LNCaP clone FGC (cell line): ENCODE measurements around the gene RXFP3.

Experiments
- DNase-seq: peaks from one replicate; pipeline ENCODE4 v3.0.0-alpha.2; 2011; ENCODE audit warnings: low read depth
- H3K4me3 ChIP-seq: 2 replicates; pipeline ENCODE4 v1.5.1; 2011; ENCODE audit warnings: mild to moderate bottlenecking, low read depth, low read length, control low read depth
- TF ChIP-seq, protein P1 (sequence below): IDR thresholded peaks from 2 replicates; pipeline ENCODE4 v1.5.1; 2012; ENCODE audit warnings: mild to moderate bottlenecking; ENCODE audit not compliant: control insufficient read depth, insufficient read depth; ENCODE audit errors: extremely low read depth

RXFP3 gene

DNA sequence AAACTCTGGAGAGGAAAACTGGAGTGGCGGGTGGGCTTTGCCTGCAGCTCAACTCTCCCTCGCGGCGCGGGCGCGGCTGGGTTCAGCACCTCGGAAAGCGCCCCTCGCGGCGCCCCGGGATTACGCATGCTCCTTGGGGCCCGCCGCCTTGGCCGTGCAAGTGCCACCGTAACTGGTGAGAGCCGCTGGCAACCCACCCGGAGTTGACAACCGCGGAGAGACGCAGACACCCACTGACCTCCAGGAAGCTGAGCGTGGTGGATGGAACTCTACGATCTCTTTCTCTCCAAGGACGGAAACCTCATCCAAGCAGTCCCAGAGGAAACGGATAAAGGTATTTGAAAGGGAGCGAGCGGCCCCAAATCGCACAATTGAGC lies 194 bp upstream of the RXFP3 start:
- TF ChIP-seq, protein P1, sequence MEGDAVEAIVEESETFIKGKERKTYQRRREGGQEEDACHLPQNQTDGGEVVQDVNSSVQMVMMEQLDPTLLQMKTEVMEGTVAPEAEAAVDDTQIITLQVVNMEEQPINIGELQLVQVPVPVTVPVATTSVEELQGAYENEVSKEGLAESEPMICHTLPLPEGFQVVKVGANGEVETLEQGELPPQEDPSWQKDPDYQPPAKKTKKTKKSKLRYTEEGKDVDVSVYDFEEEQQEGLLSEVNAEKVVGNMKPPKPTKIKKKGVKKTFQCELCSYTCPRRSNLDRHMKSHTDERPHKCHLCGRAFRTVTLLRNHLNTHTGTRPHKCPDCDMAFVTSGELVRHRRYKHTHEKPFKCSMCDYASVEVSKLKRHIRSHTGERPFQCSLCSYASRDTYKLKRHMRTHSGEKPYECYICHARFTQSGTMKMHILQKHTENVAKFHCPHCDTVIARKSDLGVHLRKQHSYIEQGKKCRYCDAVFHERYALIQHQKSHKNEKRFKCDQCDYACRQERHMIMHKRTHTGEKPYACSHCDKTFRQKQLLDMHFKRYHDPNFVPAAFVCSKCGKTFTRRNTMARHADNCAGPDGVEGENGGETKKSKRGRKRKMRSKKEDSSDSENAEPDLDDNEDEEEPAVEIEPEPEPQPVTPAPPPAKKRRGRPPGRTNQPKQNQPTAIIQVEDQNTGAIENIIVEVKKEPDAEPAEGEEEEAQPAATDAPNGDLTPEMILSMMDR: no peak
- peak; percentile 19 for DNase-seq
- H3K4me3 ChIP-seq: peak overlapping the region; percentile 42

DNA sequence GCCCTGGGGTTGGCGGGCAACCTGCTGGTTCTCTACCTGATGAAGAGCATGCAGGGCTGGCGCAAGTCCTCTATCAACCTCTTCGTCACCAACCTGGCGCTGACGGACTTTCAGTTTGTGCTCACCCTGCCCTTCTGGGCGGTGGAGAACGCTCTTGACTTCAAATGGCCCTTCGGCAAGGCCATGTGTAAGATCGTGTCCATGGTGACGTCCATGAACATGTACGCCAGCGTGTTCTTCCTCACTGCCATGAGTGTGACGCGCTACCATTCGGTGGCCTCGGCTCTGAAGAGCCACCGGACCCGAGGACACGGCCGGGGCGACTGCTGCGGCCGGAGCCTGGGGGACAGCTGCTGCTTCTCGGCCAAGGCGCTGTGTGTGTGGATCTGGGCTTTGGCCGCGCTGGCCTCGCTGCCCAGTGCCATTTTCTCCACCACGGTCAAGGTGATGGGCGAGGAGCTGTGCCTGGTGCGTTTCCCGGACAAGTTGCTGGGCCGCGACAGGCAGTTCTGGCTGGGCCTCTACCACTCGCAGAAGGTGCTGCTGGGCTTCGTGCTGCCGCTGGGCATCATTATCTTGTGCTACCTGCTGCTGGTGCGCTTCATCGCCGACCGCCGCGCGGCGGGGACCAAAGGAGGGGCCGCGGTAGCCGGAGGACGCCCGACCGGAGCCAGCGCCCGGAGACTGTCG lies 976 bp downstream of the RXFP3 start:
- no peak for DNase-seq
- TF ChIP-seq, protein P1: no peak
- H3K4me3 ChIP-seq: no peak overlapping the region

DNA sequence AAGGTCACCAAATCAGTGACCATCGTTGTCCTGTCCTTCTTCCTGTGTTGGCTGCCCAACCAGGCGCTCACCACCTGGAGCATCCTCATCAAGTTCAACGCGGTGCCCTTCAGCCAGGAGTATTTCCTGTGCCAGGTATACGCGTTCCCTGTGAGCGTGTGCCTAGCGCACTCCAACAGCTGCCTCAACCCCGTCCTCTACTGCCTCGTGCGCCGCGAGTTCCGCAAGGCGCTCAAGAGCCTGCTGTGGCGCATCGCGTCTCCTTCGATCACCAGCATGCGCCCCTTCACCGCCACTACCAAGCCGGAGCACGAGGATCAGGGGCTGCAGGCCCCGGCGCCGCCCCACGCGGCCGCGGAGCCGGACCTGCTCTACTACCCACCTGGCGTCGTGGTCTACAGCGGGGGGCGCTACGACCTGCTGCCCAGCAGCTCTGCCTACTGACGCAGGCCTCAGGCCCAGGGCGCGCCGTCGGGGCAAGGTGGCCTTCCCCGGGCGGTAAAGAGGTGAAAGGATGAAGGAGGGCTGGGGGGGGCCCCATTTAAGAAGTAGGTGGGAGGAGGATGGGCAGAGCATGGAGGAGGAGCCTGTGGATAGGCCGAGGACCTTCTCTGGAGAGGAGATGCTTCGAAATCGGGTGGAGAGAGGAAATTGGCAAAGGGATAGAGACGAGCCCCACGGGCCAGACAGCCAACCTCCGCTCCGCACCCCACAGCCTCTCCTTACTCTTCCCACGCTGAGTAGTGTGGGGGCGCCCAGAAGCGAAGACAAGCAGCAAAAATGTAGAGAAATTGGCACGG lies 1.7 kb downstream of the RXFP3 start:
- no peak overlapping the region for H3K4me3 ChIP-seq
- DNase-seq: no peak
- TF ChIP-seq, protein P1: no peak

DNA sequence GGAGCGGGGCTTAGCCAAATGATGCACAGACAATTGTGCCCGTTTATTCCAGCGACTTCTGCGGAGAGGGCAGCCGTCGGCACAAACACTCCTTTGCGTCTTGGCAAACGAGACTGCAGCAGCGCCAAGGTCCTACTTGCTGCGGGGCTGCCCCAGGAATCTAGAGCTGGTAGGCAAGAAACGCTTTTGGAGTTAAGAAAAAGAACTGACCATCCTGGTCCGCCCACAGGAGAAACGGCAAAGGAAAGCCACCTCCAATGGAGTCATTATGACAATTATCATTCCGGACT lies 2.3 kb downstream of the RXFP3 start:
- no peak for DNase-seq
- no peak overlapping the region for H3K4me3 ChIP-seq
- TF ChIP-seq, protein P1: no peak

DNA sequence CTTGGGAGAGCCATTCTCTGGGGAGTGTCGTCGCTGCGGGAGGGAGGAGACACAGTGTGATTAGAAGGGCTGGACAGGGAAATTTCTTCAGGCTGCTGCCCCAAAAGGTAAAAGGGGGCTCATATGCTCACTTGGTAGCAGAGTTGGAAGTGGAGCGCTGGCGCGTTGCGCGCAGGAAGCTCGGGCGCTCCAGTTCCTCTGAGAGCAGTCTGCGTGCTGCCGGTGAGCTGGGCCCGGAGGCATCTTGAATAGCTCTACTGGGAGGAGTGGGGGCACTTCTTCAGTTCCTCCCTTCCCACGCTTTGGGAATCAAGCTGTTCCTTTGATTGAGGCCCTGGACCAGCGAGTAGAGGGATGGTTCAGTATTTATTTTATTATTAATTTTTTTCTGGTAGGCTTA lies 2.7 kb downstream of the RXFP3 start:
- TF ChIP-seq, protein P1: no peak
- no peak for DNase-seq
- H3K4me3 ChIP-seq: no peak overlapping the region

DNA sequence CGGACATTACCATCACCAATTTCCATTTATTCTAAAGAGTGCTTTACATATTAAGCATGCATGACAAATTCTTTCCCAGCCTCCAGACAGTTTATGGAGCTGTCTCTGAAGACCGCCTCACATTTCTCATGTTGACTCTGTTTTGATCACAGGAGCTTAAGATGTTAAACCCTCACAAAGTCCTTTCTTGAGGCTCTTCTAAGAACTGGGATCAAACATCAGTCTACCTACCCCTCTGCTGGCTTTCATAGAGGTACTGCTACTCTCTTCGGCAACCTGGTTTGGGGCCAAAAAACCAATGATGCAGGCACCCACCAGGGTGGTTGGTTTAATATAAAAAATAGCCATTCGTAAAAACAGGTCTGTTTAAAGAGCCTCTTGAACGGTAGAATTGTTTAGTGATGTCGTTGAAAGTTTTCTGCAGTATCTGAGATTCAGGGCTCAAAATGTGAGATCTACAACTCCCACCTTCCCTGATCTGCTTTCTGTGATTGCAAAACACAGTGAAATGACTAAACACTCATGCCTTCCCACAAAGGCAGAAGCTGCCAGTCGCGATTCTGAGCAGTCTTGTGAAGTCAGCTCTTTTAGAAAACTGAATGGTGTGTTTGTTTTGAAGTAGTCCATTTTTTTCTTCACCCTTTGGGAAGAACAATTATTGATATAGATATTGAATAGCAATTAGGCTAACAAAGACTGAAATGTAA lies 3.5 kb downstream of the RXFP3 start:
- DNase-seq: no peak
- TF ChIP-seq, protein P1: no peak
- H3K4me3 ChIP-seq: no peak overlapping the region
